ENCODE data around the gene TMTC4.

The TMTC4 gene

DNA sequence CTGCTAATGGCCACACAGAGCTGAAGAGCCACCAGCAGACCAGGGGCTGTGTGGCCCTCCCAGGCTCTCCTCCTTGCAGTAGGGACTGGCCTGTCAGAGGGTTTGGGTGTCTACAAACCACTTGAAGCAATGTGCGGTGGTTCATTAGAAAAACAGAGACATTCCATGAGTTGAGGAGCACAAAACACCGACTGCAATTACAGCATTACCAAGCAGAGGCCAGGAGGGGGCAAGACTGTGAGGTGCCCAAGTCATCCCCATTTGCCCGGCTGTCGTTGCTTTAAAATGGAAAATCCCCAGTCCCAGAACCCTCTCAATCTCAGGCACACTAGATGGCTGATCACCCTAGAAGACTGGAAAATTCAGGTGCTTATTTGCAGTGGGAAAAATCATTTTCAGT is 15.0 kb downstream of the TMTC4 start:
- DNase-seq (ENCODE audit: low read depth, low spot score) = no peak
- in situ Hi-C loops (cut with HindIII; ENCODE audit: low sequenced_read_pairs) = no loop called here
- TF ChIP-seq, protein P1, sequence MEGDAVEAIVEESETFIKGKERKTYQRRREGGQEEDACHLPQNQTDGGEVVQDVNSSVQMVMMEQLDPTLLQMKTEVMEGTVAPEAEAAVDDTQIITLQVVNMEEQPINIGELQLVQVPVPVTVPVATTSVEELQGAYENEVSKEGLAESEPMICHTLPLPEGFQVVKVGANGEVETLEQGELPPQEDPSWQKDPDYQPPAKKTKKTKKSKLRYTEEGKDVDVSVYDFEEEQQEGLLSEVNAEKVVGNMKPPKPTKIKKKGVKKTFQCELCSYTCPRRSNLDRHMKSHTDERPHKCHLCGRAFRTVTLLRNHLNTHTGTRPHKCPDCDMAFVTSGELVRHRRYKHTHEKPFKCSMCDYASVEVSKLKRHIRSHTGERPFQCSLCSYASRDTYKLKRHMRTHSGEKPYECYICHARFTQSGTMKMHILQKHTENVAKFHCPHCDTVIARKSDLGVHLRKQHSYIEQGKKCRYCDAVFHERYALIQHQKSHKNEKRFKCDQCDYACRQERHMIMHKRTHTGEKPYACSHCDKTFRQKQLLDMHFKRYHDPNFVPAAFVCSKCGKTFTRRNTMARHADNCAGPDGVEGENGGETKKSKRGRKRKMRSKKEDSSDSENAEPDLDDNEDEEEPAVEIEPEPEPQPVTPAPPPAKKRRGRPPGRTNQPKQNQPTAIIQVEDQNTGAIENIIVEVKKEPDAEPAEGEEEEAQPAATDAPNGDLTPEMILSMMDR (IDR thresholded peaks at IDR 0.05; ENCODE audit: low read depth, low read length) = no peak
- H3K4me3 ChIP-seq (ENCODE audit: low read depth, low read length) = no peak overlapping the region

DNA sequence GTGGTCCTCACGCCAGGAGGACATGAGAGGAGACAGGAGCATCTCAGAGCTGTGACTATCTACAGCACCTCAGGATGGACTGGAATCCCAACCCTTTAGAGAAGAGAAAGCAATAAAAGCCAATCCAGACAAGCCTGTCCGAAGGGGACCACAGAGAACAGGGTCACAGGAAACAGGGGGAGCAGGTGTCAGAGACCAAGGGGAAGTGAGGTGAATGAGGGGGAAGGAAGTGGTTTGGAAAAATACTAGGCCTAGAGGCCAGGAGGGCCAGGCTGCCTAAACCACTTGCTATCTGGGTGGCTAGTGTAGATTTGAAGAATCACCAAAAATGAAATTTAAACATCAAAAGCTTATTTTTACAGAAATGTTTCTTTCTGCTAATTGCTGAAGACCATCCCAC is 16.2 kb downstream of the TMTC4 start:
- DNase-seq (ENCODE audit: low read depth, low spot score) = no peak
- in situ Hi-C loops (cut with HindIII; ENCODE audit: low sequenced_read_pairs) = no loop called here
- no peak overlapping the region for H3K4me3 ChIP-seq (ENCODE audit: low read depth, low read length)
- TF ChIP-seq, protein P1 (IDR thresholded peaks at IDR 0.05; ENCODE audit: low read depth, low read length) = no peak

DNA sequence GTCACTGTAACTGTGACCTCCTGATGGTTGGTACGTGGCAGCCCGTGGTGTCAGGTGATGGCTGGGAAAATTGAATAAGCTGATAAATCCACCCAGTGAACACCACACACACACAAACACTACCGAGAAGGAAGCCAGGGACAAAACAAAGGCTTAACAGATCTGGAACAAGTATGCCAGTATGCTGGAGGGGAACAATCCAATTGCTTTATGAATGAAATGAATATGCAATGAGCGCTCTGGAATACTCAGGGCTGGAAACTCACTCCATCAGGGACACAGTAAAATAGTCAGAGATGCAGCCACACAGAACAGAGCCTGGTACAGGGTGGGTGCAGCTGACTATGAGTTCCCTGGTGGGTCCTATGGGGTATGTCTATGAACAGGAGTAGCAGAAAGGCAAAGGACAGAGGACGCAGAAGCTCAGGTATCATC is 16.7 kb downstream of the TMTC4 start:
- TF ChIP-seq, protein P1 (IDR thresholded peaks at IDR 0.05; ENCODE audit: low read depth, low read length) = no peak
- H3K4me3 ChIP-seq (ENCODE audit: low read depth, low read length) = no peak overlapping the region
- in situ Hi-C loops (cut with HindIII; ENCODE audit: low sequenced_read_pairs) = no loop called here
- DNase-seq (ENCODE audit: low read depth, low spot score) = no peak

DNA sequence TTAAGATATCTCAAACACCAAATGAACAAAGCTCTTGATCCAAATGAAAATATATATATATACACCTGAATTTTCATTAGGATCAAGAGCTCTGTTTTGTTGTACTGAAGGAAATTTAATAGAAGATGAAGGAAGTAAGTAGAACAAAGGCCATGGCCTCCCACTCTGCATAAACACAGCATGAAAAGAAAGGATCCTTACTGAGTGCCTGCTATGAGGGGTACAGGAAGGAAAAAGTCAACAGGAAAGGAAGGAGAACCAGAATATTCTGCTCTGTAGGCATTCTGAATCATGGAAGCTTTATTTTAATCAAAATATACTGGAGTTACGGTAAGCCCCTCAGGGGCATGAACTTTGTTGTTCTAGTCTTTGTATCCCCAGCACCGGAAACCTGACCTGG is 22.1 kb downstream of the TMTC4 start:
- no peak for DNase-seq (ENCODE audit: low read depth, low spot score)
- in situ Hi-C loops (cut with HindIII; ENCODE audit: low sequenced_read_pairs) = no loop called here
- H3K4me3 ChIP-seq (ENCODE audit: low read depth, low read length) = no peak overlapping the region
- TF ChIP-seq, protein P1 (IDR thresholded peaks at IDR 0.05; ENCODE audit: low read depth, low read length) = no peak

DNA sequence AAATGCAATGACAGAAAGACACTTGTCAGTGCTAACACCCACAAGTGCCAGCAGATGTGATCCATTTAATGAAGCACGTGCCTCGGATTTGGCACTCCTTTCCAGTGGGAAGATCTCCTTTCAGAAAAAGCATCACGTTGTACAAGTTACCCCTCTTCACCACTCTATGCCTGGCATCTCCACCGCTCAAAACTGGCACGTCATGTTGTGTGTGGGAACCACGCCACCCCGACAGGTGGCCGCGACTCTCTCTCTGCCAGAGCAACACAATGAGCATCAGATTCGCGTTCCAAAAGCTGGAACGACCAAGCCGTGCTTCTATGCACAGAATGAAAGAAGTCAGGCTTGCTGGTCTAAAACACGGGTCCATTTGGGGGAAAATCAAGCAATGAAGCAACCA is 24.3 kb downstream of the TMTC4 start:
- TF ChIP-seq, protein P1 (IDR thresholded peaks at IDR 0.05; ENCODE audit: low read depth, low read length) = no peak

DNA sequence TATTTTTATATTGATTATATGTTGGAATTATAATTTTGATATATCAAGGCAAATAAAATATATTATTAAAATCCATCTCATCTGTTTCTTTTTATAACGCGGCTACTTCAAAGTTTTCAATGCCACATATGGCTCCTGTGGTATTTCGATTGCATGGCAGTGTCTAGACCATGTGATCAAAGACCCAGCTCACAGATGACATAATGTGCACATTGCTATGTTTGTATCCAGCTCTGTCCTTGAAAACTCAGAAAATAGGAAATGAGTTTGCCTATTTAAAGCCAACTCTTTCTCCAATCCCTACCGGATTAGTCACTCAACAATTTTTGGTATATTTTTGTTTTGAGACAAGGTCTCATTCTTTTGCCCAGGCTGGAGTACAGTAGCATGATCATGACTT is 26.2 kb downstream of the TMTC4 start:
- no peak for DNase-seq (ENCODE audit: low read depth, low spot score)
- TF ChIP-seq, protein P1 (IDR thresholded peaks at IDR 0.05; ENCODE audit: low read depth, low read length) = no peak
- in situ Hi-C loops (cut with HindIII; ENCODE audit: low sequenced_read_pairs) = no loop called here
- no peak overlapping the region for H3K4me3 ChIP-seq (ENCODE audit: low read depth, low read length)

More for the DNA sequence above, 24.3 kb downstream of the TMTC4 start:
- no peak overlapping the region for H3K4me3 ChIP-seq (ENCODE audit: low read depth, low read length)
- in situ Hi-C loops (cut with HindIII; ENCODE audit: low sequenced_read_pairs) = no loop called here
- no peak for DNase-seq (ENCODE audit: low read depth, low spot score)

DNA sequence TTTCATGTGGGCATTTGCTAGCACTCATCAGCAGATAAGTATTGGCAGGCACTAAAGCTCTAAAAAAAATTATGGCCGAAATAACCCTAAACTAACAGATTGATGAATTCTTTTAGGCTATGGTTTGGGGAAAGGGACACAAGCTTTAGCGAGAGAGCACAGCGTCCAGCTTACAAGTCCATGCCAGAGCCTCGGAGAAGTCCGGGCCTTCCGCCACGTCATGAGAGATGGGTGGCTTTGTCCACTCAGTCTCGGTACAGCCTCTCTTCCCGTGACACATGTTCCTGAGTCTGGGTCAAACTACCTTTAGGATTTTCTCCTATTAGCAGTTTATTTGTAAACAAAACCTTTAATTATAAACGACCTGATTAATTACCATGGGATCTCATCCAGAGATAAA is 27.7 kb downstream of the TMTC4 start:
- in situ Hi-C loops (cut with HindIII; ENCODE audit: low sequenced_read_pairs) = no loop called here
- DNase-seq (ENCODE audit: low read depth, low spot score) = no peak
- no peak overlapping the region for H3K4me3 ChIP-seq (ENCODE audit: low read depth, low read length)
- TF ChIP-seq, protein P1 (IDR thresholded peaks at IDR 0.05; ENCODE audit: low read depth, low read length) = no peak
